Tibial artery (tissue), 4 donors: ENCODE data around the gene EBNA1BP2.
"Not testable (repeated sequence)": the region's sequence is repeated elsewhere in the genome, so short reads cannot be mapped to it uniquely, and the experiment has no call there.

Experiments used
- DNase-seq, 2 donors: peaks; one replicate each; pipeline ENCODE4 v3.0.0-alpha.2; 2019
- H3K27ac ChIP-seq, 2 donors: fragments of 200-600 bp; sonication (generic) in 1 of 2; 1 replicate in 1 of 2; 2 replicates in 1 of 2; pipeline ENCODE4 v1.5.1; 2018 to 2019; ENCODE audit warnings: mild to moderate bottlenecking in 1 of 2
- H3K27me3 ChIP-seq, 2 donors: fragments of 200-600 bp; sonication (generic) in 1 of 2; one replicate each; pipeline versions ENCODE4 v1.5.1 to v1.6.0; 2016 to 2019
- H3K36me3 ChIP-seq, 3 donors: fragments of 200-600 bp; sonication (generic) in 2 of 3; one replicate each; pipeline ENCODE4 v1.5.1; 2016 to 2019; ENCODE audit warnings: mild to moderate bottlenecking in 2 of 3
- H3K4me1 ChIP-seq, 4 donors: fragments of 200-600 bp; sonication (generic) in 2 of 4; 1 replicate in 3 of 4; 2 replicates in 1 of 4; pipeline ENCODE4 v1.5.1; 2016 to 2019
- H3K4me3 ChIP-seq, 2 donors: fragments of 200-600 bp; sonication (generic) in 1 of 2; 1 replicate in 1 of 2; 2 replicates in 1 of 2; pipeline ENCODE4 v1.5.1; 2018 to 2019; ENCODE audit warnings: mild to moderate bottlenecking in 2 of 2
- H3K9me3 ChIP-seq, 3 donors: fragments of 200-600 bp; sonication (generic) in 1 of 3; one replicate each; pipeline ENCODE4 v1.5.1; 2016 to 2019
- intact Hi-C: fragments of 100-400 bp; cut with DNase I; formaldehyde crosslinking; loops from one replicate; pipeline ENCODE4 v1.15.0; 2023; ENCODE audit warnings: low total_unique reads
- TF ChIP-seq, protein P1 (sequence below), 2 experiments: fragments of 200-600 bp in 1 of 2; fragments of 450-650 bp in 1 of 2; IDR thresholded peaks; one replicate each; pipeline ENCODE4 v1.5.1; 2017 to 2019; ENCODE audit warnings: antibody characterized with exemption in 2 of 2, mild to moderate bottlenecking in 1 of 2, moderate library complexity in 1 of 2

Gene EBNA1BP2

DNA sequence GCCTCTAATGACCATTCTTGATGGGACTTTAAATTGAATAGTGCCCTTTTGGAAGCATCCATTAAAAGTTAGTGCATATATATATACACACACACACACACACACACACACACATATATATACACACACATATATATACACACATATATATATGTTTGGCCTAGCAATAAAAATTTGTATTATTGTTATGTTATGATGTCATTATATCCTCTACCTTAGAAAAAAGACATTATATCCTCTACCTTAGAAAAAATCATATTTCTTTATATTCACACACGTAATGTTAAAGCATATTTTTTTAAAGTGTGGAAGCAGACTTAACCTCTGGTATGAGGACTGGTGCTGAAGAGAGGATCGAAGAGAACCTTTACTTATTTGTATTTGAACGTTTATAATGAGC lies 43.3 kb downstream of the EBNA1BP2 start:
- Histone ChIP-seq H3K4me1 (no peaks in the 10 kb centered on the region), H3K27ac (no peak overlapping the region), H3K4me3 (no peak overlapping the region), H3K36me3 (no peaks in the 10 kb centered on the region), H3K9me3 (no peaks in the 10 kb centered on the region), H3K27me3 (peaks cover 0 to 17% of the 10 kb centered on the region in 2 donors)
- no peak for DNase-seq
- intact Hi-C loops, result no loop called here
- TF ChIP-seq, protein P1, sequence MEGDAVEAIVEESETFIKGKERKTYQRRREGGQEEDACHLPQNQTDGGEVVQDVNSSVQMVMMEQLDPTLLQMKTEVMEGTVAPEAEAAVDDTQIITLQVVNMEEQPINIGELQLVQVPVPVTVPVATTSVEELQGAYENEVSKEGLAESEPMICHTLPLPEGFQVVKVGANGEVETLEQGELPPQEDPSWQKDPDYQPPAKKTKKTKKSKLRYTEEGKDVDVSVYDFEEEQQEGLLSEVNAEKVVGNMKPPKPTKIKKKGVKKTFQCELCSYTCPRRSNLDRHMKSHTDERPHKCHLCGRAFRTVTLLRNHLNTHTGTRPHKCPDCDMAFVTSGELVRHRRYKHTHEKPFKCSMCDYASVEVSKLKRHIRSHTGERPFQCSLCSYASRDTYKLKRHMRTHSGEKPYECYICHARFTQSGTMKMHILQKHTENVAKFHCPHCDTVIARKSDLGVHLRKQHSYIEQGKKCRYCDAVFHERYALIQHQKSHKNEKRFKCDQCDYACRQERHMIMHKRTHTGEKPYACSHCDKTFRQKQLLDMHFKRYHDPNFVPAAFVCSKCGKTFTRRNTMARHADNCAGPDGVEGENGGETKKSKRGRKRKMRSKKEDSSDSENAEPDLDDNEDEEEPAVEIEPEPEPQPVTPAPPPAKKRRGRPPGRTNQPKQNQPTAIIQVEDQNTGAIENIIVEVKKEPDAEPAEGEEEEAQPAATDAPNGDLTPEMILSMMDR (IDR thresholded peaks at IDR 0.05), result no peak

DNA sequence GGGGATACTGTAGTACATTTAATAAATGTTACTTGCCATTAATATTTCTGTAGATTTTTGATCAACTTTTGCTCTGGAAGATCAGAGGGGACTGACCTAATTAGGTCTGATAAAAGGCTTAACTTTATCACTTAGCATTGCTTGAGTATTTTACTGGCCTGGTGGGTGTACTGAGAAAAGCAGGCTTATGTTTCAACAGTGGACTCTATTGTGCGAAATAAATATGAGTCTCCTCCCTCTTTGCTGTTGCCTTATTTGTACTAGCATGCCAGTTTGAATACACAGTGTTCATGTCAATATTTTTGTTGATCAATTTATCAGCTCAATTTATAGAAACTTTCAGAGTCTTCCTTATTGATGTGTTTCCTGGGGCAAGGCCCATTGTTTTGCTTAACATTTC lies 49.1 kb downstream of the EBNA1BP2 start:
- no peak overlapping the region for H3K4me3 ChIP-seq
- H3K36me3 ChIP-seq, result no peaks in the 10 kb centered on the region
- DNase-seq, result no peak
- H3K4me1 ChIP-seq, result no peaks in the 10 kb centered on the region
- intact Hi-C loops, result no loop called here
- H3K27me3 ChIP-seq, result peaks cover 0 to 6% of the 10 kb centered on the region in 2 donors
- TF ChIP-seq, protein P1 (IDR thresholded peaks at IDR 0.05), result no peak
- no peak overlapping the region for H3K27ac ChIP-seq
- no peaks in the 10 kb centered on the region for H3K9me3 ChIP-seq

DNA sequence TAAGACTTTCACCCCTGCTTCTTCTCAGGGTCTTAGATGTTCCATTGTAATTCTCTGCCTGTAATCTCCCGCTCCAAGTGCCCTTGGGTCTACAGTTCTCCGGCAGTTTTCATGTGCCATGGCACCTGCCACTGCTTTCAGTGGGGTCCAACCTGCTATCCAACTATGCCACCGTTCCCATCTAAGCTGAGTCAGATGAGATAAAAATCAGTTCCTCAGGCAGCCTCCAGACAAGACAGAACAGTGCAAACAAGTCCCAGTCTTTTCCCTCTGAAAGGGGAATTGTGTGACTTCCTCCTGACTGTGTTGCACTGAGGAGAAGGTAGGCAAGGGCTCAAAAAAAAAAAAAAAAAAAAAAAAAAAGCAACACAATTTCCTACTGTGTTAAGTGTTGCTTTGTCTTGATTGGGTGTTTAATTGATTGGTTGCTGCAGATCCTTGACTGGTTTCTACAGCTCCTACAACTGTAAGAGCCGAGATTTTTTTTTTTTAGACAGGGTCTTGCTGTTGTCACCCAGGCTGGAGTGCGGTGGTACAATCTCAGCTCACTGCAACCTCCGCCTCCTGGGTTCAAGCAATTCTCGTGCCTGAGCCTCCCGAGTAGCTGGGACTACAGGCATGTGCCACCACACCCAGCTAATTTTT lies 50.7 kb downstream of the EBNA1BP2 start:
- H3K4me3 ChIP-seq, result no peak overlapping the region
- TF ChIP-seq, protein P1 (IDR thresholded peaks at IDR 0.05), result no peak
- no peaks in the 10 kb centered on the region for H3K4me1 ChIP-seq
- intact Hi-C loops, result no loop called here
- no peak for DNase-seq
- H3K27ac ChIP-seq, result no peak overlapping the region
- H3K9me3 ChIP-seq, result no peaks in the 10 kb centered on the region
- no peaks in the 10 kb centered on the region for H3K36me3 ChIP-seq
- H3K27me3 ChIP-seq, result no peaks in the 10 kb centered on the region

DNA sequence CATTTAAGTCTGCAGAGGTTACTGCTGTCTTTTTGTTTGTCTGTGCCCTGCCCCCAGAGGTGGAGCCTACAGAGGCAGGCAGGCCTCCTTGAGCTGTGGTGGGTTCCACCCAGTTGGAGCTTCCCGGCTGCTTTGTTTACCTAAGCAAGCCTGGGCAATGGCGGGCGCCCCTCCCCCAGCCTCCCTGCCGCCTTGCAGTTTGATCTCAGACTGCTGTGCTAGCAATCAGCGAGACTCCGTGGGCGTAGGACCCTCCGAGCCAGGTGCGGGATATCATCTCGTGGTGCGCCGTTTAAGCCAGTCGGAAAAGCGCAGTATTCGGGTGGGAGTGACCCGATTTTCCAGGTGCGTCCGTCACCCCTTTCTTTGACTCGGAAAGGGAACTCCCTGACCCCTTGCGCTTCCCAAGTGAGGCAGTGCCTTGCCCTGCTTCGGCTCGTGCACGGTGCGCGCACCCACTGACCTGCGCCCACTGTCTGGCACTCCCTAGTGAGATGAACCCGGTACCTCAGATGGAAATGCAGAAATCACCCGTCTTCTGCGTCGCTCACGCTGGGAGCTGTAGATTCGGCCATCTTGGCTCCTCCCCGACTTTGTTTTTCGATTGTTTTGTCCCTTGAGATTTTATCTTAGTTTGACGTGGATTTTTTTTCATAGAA lies 52.0 kb downstream of the EBNA1BP2 start:
- H3K27ac ChIP-seq, DNase-seq, H3K4me3 ChIP-seq, H3K27me3 ChIP-seq, H3K9me3 ChIP-seq, intact Hi-C loops, H3K36me3 ChIP-seq, H3K4me1 ChIP-seq: not testable (repeated sequence)
